HFFc6 (cell line): Measurements from ENCODE around the gene CACNG3. TPM values are rescaled to one million over a fixed set of nuclear protein-coding genes. Genes with fewer than 3 reads are reported as not detected.

Source experiments
- DNase-seq: peaks from one replicate; pipeline ENCODE4 v3.0.0-alpha.2; 2018
- H3K27ac Mint-ChIP-seq: 2 replicates; pipeline ENCODE4 v1.8.0; 2020; ENCODE audit warnings: mild to moderate bottlenecking, mixed read lengths
- H3K27me3 Mint-ChIP-seq: 2 replicates; pipeline ENCODE4 v1.8.0; 2021; ENCODE audit warnings: mild to moderate bottlenecking, moderate library complexity, mixed read lengths; ENCODE audit not compliant: insufficient read depth
- H3K36me3 Mint-ChIP-seq: 2 replicates; pipeline ENCODE4 v1.8.0; 2021; ENCODE audit warnings: low read depth, mixed read lengths
- H3K4me1 Mint-ChIP-seq: 2 replicates; pipeline ENCODE4 v1.8.0; 2020; ENCODE audit warnings: low read depth, mixed read lengths
- H3K4me3 Mint-ChIP-seq: 2 replicates; pipeline ENCODE4 v1.8.0; 2020; ENCODE audit warnings: mild to moderate bottlenecking, moderate library complexity, mixed read lengths
- H3K9me3 Mint-ChIP-seq: 2 replicates; pipeline ENCODE4 v1.8.0; 2020; ENCODE audit warnings: mild to moderate bottlenecking, mixed read lengths
- total RNA-seq, 6 experiments: library from RNA; stranded (reverse); fragmentation: NEBNext Ultra II Directional; extraction: Animal tissue kit (Norgen Biotek cat#: 25700); gene quantifications; 2 replicates in 1 of 6; 3 replicates in 5 of 6; pipeline ENCODE4 v1.2.3, GENCODE V29; 2021
- TF ChIP-seq, protein P1 (sequence below): fragments of 200-600 bp; sonication (generic); IDR thresholded peaks from 2 replicates; pipeline ENCODE4 v1.5.0; 2021; ENCODE audit warnings: antibody characterized with exemption, mild to moderate bottlenecking

The CACNG3 gene
- total RNA-seq, 6 experiments from 2014 or later = not detected

- Mint-ChIP-seq H3K9me3 (peaks cover 24% of the 10 kb centered on the region), H3K27me3 (peaks cover 3% of the 10 kb centered on the region; the same call in 1 of the 2 replicates), H3K4me3 (no peak overlapping the region), H3K36me3 (no peaks in the 10 kb centered on the region), H3K4me1 (no peaks in the 10 kb centered on the region), H3K27ac (no peak overlapping the region)
- TF ChIP-seq, protein P1, sequence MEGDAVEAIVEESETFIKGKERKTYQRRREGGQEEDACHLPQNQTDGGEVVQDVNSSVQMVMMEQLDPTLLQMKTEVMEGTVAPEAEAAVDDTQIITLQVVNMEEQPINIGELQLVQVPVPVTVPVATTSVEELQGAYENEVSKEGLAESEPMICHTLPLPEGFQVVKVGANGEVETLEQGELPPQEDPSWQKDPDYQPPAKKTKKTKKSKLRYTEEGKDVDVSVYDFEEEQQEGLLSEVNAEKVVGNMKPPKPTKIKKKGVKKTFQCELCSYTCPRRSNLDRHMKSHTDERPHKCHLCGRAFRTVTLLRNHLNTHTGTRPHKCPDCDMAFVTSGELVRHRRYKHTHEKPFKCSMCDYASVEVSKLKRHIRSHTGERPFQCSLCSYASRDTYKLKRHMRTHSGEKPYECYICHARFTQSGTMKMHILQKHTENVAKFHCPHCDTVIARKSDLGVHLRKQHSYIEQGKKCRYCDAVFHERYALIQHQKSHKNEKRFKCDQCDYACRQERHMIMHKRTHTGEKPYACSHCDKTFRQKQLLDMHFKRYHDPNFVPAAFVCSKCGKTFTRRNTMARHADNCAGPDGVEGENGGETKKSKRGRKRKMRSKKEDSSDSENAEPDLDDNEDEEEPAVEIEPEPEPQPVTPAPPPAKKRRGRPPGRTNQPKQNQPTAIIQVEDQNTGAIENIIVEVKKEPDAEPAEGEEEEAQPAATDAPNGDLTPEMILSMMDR = no peak
- DNase-seq = no peak
Observed at GRCh38 chr16:24353622-24354021, 97.5 kb downstream of the CACNG3 start.

DNA sequence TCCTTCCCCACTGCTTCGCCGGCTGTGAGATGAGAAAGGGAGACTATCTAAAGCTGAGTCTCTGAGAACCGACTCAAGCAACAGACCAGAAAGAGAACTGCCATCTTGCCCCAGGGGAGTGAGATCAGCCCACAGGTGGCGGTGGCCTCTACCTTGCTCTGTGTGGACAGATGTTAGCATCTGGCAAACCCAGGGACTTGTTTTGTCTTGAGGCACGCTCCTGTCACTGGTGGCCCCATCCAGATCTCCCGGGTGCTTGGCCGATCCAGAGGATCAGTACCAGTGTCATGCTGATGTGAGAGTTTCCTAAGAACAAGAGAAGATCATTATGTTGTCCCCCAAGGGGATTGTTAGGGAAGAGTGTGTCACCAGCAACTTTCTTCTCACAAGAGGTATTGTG lies 101.4 kb downstream of the CACNG3 start:
- Mint-ChIP-seq H3K4me3 (no peak overlapping the region), H3K27me3 (peaks cover 3% of the 10 kb centered on the region; the same call in 1 of the 2 replicates), H3K4me1 (no peaks in the 10 kb centered on the region), H3K9me3 (peaks cover 30% of the 10 kb centered on the region), H3K27ac (no peak overlapping the region), H3K36me3 (no peaks in the 10 kb centered on the region)
- no peak for DNase-seq
- TF ChIP-seq, protein P1 = no peak

DNA sequence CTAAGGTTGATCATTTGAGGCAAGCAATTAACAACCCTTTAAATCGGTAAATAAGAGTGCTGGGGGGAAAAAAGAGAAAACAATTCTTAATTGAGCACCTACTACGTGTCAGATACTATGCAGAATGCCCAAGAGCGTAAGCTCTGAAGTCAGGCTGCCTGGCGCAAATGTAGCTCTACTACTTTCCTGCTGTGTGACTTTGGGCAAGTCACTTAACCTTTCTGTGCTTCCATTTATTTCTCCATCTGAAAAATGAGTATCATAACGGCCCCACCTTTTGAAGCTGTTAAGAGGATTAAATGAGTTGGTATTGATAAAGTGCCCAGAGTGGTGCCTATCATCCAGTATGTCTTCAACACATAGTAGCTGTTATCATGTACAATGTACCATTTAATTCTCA lies 102.0 kb downstream of the CACNG3 start:
- Mint-ChIP-seq H3K27ac (no peak overlapping the region), H3K4me1 (no peaks in the 10 kb centered on the region), H3K4me3 (no peak overlapping the region), H3K9me3 (peaks cover 36% of the 10 kb centered on the region), H3K36me3 (no peaks in the 10 kb centered on the region), H3K27me3 (no peaks in the 10 kb centered on the region; the same call in 1 of the 2 replicates)
- no peak for DNase-seq
- TF ChIP-seq, protein P1 = no peak

GRCh38 chr16:24359490-24359889 lies 103.4 kb downstream of the CACNG3 start:
- Mint-ChIP-seq H3K36me3 (no peaks in the 10 kb centered on the region), H3K4me1 (no peaks in the 10 kb centered on the region), H3K9me3 (peaks cover 43% of the 10 kb centered on the region), H3K27ac (no peak overlapping the region), H3K4me3 (no peak overlapping the region), H3K27me3 (no peaks in the 10 kb centered on the region; the same call in 1 of the 2 replicates)
- TF ChIP-seq, protein P1 = no peak
- no peak for DNase-seq

- TF ChIP-seq, protein P1 = no peak
- Mint-ChIP-seq H3K9me3 (peaks cover 38% of the 10 kb centered on the region), H3K27ac (no peak overlapping the region), H3K4me1 (no peaks in the 10 kb centered on the region), H3K27me3 (no peaks in the 10 kb centered on the region; the same call in 1 of the 2 replicates), H3K36me3 (no peaks in the 10 kb centered on the region), H3K4me3 (no peak overlapping the region)
- DNase-seq = no peak
Observed at GRCh38 chr16:24360936-24361335, 104.8 kb downstream of the CACNG3 start.

DNA sequence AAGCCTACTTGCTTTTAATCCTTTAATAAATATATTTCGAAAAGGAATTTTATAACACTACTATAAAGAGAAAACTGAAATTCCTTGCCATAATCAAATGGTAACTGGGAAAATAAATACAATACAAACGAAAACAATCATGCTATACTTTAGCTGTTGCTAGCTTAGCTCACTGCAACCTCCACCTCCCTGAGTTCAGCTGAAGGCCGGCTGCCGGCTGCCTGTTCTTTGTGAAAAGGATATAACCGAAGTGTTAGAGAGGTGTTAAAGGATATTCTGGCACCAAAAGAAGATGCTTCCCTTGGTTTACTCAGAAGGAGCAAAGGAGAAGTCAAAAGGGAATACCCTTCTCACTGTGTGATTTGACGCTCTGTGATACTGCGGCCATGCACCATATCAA lies 108.5 kb downstream of the CACNG3 start:
- Mint-ChIP-seq H3K36me3 (no peaks in the 10 kb centered on the region), H3K4me3 (no peak overlapping the region), H3K9me3 (peaks cover 38% of the 10 kb centered on the region), H3K27ac (no peak overlapping the region), H3K27me3 (no peaks in the 10 kb centered on the region; the same call in 1 of the 2 replicates), H3K4me1 (no peaks in the 10 kb centered on the region)
- TF ChIP-seq, protein P1 = no peak
- no peak for DNase-seq
